T-helper 17 cell (primary cell): ENCODE data around the gene TENM4. TPM values are rescaled to one million over a fixed set of nuclear protein-coding genes. Genes with fewer than 3 reads are reported as not detected.

Source experiments
- ATAC-seq: fragments of 150-1000 bp; cut with Tn5 transposase; 2 replicates; pipeline ENCODE4 v1.10.0; 2021; ENCODE audit warnings: mild to moderate bottlenecking, moderate library complexity
- DNase-seq, 3 donors: peaks; one replicate each; pipeline versions ENCODE4 v3.0.0 to v3.0.0-alpha.2; 2020 to 2021
- H3K9me3 ChIP-seq: one replicate; pipeline ENCODE4 v1.7.0; 2013; ENCODE audit warnings: low read length, mild to moderate bottlenecking; ENCODE audit not compliant: control insufficient read depth, poor library complexity, severe bottlenecking
- H3K27ac Mint-ChIP-seq: one replicate; pipeline ENCODE4 v1.8.0; 2022; ENCODE audit warnings: mild to moderate bottlenecking, moderate library complexity, mixed read lengths
- H3K27me3 Mint-ChIP-seq: one replicate; pipeline ENCODE4 v1.8.0; 2022; ENCODE audit warnings: mixed read lengths
- H3K36me3 Mint-ChIP-seq: one replicate; pipeline ENCODE4 v1.8.0; 2022; ENCODE audit warnings: low read depth, mixed read lengths
- H3K4me1 Mint-ChIP-seq: one replicate; pipeline ENCODE4 v1.8.0; 2022; ENCODE audit warnings: mild to moderate bottlenecking, mixed read lengths
- H3K4me3 Mint-ChIP-seq: one replicate; pipeline ENCODE4 v1.8.0; 2022; ENCODE audit warnings: mild to moderate bottlenecking, moderate library complexity, mixed read lengths
- total RNA-seq, 4 donors: library from RNA in 2 of 4; stranded (reverse) in 2 of 4; gene quantifications; one replicate each; pipeline ENCODE4 v1.2.3 and lab custom pipeline; 2022 to 2026

The TENM4 gene
- total RNA-seq, 2 donors from 2014 or later, result 0.31 to 0.97 TPM

GRCh38 chr11:79362821-79363220, 78.0 kb downstream of the TENM4 start:
- H3K36me3 Mint-ChIP-seq, result no peaks in the 10 kb centered on the region
- DNase-seq (no peak), ATAC-seq (no peak)
- no peaks in the 10 kb centered on the region for H3K9me3 ChIP-seq
- H3K4me1 Mint-ChIP-seq, result no peaks in the 10 kb centered on the region
- no peak overlapping the region for H3K27ac Mint-ChIP-seq
- no peak overlapping the region for H3K4me3 Mint-ChIP-seq
- H3K27me3 Mint-ChIP-seq, result peaks cover 23% of the 10 kb centered on the region

DNA sequence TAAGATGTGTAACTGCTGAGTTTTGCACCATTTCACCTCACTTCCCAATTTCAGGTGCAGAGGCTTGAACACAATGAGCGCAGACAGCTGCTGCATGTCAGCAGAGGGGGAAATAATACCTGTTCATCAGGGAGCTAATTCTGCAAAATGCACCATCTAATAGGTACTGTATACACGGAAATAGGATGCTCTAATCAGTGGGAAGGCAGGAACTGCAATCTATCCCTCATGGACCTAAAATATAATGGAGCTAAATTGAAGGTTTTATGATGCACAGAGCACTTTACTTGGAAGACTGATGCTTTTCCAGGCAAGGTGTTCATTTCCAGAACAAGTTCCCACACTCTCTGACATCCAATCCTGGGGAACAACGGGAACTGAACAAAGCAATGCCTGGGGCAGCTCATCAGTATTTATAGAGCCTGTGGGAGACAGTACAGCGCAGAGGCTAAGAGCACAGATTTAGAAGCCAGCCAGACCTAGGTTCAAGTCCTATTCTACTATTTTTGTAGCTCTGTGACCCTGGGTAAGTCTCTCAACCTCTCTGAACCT, 78.5 kb downstream of the TENM4 start:
- no peaks in the 10 kb centered on the region for H3K9me3 ChIP-seq
- Mint-ChIP-seq H3K27ac (no peak overlapping the region), H3K36me3 (no peaks in the 10 kb centered on the region), H3K27me3 (peaks cover 23% of the 10 kb centered on the region), H3K4me1 (no peaks in the 10 kb centered on the region), H3K4me3 (no peak overlapping the region)
- no peak for ATAC-seq
- no peak for DNase-seq

DNA sequence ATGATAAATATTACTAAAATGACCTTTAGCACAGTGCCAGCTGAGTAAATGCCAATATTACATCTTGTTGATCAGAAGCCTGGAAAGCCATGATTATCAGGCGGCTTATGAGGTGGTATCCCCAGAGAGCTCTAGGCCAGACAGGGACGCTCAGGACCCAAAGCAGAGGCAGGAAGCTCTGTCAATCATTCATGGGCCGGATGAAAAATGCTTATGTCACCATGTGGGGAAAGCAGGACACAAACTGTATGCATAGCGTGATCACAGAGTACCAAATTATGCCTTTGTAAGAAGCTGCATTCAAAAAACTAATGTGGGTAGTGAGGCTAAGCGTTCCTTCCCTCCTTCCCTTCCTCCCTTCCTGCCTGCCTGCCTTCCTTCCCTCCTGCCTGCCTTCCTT, 82.6 kb downstream of the TENM4 start:
- Mint-ChIP-seq H3K27me3 (peaks cover 21% of the 10 kb centered on the region), H3K36me3 (no peaks in the 10 kb centered on the region), H3K4me3 (no peak overlapping the region), H3K4me1 (no peaks in the 10 kb centered on the region), H3K27ac (no peak overlapping the region)
- ATAC-seq, result no peak
- H3K9me3 ChIP-seq, result no peaks in the 10 kb centered on the region
- DNase-seq, result no peak

DNA sequence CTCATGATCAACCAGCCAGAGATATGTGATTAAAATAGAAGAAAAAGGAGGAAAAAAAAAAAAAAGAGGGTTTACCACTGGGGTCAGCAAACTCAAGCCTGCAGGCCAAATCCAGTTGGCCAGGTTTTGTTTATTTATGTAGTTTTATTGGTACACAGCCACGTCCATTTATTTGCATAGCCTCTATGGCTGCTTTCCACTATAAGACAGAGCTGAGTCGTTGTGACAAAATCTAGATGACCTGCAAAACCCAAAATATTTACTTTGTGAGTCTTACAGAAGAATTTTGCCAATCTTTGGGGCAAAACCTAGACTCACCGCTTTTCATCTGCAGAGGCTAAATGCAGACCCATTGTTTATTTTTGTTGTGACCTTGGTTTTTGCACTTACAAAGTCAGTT, 87.1 kb downstream of the TENM4 start:
- no peaks in the 10 kb centered on the region for H3K9me3 ChIP-seq
- DNase-seq (no peak), ATAC-seq (no peak)
- Mint-ChIP-seq H3K27me3 (peaks cover 6% of the 10 kb centered on the region), H3K4me1 (no peaks in the 10 kb centered on the region), H3K27ac (no peak overlapping the region), H3K4me3 (no peak overlapping the region), H3K36me3 (no peaks in the 10 kb centered on the region)

DNA sequence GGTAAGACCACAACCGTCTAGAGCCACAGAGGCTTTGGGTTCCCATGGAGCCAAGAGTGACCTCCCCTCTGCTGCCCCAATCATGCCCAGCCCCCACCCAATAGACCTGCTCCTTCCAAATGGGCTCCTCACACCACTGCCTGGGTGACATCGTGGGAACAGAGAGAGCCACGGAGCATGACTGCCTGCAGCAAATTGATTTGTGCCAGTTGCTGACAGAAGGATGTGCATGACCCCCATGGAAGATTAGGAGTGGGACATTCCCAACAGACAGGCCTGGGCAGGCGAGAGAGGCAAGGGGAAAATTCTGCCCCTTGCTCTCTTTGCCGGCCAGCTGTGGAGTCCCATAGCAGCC, 88.5 kb downstream of the TENM4 start:
- no peak for DNase-seq
- no peaks in the 10 kb centered on the region for H3K9me3 ChIP-seq
- Mint-ChIP-seq H3K27ac (no peak overlapping the region), H3K4me3 (no peak overlapping the region), H3K4me1 (no peaks in the 10 kb centered on the region), H3K27me3 (peaks cover 6% of the 10 kb centered on the region), H3K36me3 (no peaks in the 10 kb centered on the region)
- no peak for ATAC-seq

DNA sequence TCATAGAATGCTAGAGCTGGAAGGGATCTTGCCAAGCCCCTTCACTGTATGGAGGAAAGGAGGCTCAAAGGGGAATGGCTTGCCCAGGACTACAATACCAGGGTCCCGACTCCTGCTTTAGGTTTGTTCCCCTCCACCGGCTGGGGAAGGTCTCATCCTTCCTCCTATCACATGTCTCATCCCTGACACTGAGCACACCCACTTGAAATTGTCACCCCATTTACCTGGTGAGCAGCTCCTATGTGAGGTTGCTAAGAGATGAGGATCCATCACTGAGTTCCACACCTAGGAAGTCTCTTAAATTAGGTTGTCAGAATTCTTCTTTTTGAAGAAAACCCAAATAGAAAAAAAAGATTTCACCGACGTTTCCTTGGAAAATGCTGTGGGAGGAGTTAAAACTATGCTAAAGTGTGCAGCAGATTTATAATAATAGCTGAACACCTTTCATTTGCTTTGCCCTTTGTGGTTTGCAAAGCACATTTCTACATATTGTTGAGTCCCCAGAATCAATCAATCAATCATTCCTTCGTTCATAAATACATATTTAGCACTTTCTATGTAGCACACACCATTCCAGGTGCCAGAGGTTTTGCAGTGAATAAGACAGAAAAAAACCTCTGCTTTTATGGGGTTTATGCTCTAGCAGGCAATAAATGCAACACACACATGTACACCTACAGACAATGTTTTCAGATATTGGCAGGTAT, 91.7 kb downstream of the TENM4 start:
- Mint-ChIP-seq H3K4me1 (no peaks in the 10 kb centered on the region), H3K36me3 (no peaks in the 10 kb centered on the region), H3K27ac (no peak overlapping the region), H3K27me3 (peaks cover 6% of the 10 kb centered on the region), H3K4me3 (no peak overlapping the region)
- DNase-seq, result no peak
- no peaks in the 10 kb centered on the region for H3K9me3 ChIP-seq
- ATAC-seq, result no peak

GRCh38 chr11:79346021-79346420, 94.8 kb downstream of the TENM4 start:
- Mint-ChIP-seq H3K4me1 (no peaks in the 10 kb centered on the region), H3K27ac (no peak overlapping the region), H3K36me3 (no peaks in the 10 kb centered on the region), H3K4me3 (no peak overlapping the region), H3K27me3 (no peaks in the 10 kb centered on the region)
- DNase-seq (no peak), ATAC-seq (no peak)
- H3K9me3 ChIP-seq, result no peaks in the 10 kb centered on the region

DNA sequence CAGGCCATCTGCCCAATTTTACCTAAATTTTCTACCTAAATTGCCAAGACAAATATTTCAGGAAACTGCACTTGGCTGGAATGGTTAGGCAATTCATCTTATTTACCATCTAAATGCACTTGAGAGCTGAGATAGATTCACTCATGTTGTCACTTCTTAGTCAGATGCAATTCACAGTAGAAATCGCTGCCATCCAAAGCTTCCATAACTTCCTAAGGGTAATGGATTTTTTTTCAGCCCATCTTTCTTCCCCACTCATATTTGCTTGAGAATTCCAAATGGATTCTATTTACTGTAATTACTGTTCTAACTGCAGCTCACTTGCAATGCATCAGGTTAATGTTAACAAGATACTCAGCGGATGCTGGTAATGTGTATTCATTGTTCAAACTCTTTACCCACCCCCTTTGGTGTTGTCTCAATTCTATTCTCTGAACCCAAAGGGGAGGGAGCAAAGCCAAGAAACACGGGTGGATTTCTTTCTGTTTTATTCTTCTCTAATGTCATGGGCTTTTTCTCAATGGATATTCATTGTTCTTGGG, 96.0 kb downstream of the TENM4 start:
- Mint-ChIP-seq H3K27ac (no peak overlapping the region), H3K4me1 (no peaks in the 10 kb centered on the region), H3K36me3 (no peaks in the 10 kb centered on the region), H3K27me3 (no peaks in the 10 kb centered on the region), H3K4me3 (no peak overlapping the region)
- ATAC-seq (no peak), DNase-seq (no peak)
- H3K9me3 ChIP-seq, result no peaks in the 10 kb centered on the region

DNA sequence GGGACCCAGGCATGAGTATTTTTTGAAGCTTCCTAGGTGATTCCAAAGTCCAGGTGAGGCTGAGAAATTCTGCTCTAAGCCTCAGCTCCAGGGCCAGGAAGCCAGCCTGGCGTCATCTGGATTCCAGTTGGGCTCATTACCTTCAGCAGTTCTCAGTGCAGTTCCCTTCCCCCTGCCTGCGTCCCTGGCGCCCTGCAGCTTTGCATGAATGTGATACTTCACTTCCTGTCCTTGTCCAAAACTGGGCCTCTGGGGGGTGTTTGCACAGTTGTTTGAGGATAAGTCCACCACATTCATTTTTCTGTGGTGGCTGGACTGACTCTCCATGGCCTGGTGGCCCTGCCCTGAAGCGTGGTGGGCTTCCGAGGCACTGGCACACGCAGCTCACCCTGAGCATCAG, 98.1 kb downstream of the TENM4 start:
- Mint-ChIP-seq H3K27me3 (no peaks in the 10 kb centered on the region), H3K4me1 (no peaks in the 10 kb centered on the region), H3K4me3 (no peak overlapping the region), H3K36me3 (no peaks in the 10 kb centered on the region), H3K27ac (no peak overlapping the region)
- DNase-seq, result no peak
- no peaks in the 10 kb centered on the region for H3K9me3 ChIP-seq
- no peak for ATAC-seq

DNA sequence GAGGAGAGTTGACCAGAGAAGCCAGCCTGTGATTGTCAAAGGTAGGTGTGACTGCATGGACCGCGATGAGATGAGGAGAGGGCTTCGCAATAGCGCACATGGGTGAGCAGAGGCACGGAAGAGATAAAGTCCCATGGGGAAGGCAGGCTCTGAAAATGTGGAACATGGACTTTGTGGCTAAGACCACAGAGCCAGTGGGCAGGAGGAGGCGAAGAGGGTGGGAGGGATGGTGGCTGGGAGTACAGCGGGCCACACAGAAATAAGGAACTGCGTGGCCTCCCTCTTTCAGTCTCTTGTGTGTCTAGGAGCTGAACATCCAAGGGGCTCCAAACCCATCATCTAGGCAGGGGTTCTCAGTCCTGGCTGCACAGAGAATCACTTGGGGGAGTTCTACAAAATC, 98.6 kb downstream of the TENM4 start:
- Mint-ChIP-seq H3K4me3 (no peak overlapping the region), H3K27ac (no peak overlapping the region)

DNA sequence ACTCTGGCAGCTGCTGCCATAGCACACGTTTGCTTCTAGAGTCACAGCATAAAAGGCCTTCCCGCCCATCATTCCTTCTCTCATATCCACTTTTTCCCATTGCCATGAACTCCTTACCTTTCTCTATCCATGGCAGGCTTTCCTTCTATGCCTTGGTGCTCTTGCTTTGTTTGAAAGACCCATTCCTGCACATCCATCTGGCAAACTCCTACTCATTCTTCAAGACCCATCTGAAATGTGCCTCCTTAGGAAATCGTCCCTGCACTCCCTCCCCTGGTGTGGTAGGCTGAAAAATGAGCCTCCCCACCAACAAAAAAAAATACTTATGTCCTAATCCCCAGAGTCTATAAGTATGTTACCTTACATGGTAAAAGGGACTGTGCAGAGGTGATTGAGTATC, 100.3 kb downstream of the TENM4 start:
- DNase-seq (no peak), ATAC-seq (no peak)
- no peaks in the 10 kb centered on the region for H3K9me3 ChIP-seq
- Mint-ChIP-seq H3K36me3 (no peaks in the 10 kb centered on the region), H3K27ac (no peak overlapping the region), H3K4me1 (no peaks in the 10 kb centered on the region), H3K4me3 (no peak overlapping the region), H3K27me3 (no peaks in the 10 kb centered on the region)

More for the DNA sequence above, 98.6 kb downstream of the TENM4 start:
- H3K4me1 Mint-ChIP-seq, result no peaks in the 10 kb centered on the region
- no peaks in the 10 kb centered on the region for H3K9me3 ChIP-seq
- DNase-seq (no peak), ATAC-seq (no peak)
- no peaks in the 10 kb centered on the region for H3K36me3 Mint-ChIP-seq
- no peaks in the 10 kb centered on the region for H3K27me3 Mint-ChIP-seq

DNA sequence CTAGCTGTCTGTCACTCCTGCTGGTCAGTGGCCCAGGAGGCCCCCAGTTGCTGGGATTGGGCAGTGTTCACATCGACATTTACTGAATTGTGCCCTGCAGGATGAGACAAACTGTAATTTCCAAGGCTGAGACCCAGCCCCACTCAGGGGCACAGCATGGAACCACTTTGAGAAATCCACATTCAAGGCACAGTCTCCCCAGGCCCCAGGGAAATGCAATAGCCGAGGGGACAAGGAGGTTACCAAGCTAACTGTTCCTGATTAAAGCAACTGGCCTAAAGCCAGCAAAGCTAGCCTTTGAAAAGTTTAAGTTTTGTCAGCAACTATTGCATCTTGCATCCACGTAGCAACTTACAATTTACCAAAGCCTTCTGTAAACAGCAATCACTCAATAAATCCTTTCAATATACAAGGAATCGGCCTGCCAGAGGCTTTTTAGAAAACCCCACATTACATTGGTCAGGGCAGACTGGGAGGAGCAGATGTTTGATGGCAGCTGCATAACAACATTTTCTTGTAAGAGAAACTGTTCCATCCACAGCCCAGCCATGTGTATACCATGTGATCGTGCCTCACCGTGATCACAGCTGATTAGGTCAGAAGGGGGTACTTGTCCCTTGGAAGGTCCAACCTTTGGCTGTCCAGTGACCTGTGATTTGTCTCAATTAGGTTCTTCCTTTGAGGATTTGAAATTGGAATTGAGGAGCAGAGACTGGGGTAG, 103.9 kb downstream of the TENM4 start:
- Mint-ChIP-seq H3K36me3 (no peaks in the 10 kb centered on the region), H3K4me1 (no peaks in the 10 kb centered on the region), H3K27me3 (no peaks in the 10 kb centered on the region), H3K27ac (no peak overlapping the region), H3K4me3 (no peak overlapping the region)
- ATAC-seq (no peak), DNase-seq (no peak)
- H3K9me3 ChIP-seq, result no peaks in the 10 kb centered on the region

GRCh38 chr11:79335681-79336080, 105.1 kb downstream of the TENM4 start:
- Mint-ChIP-seq H3K27me3 (no peaks in the 10 kb centered on the region), H3K4me1 (no peaks in the 10 kb centered on the region), H3K4me3 (no peak overlapping the region), H3K36me3 (no peaks in the 10 kb centered on the region), H3K27ac (no peak overlapping the region)
- no peak for ATAC-seq
- no peak for DNase-seq
- H3K9me3 ChIP-seq, result no peaks in the 10 kb centered on the region
